Skeletal muscle tissue (tissue), 4 donors: Measurements from ENCODE around the gene LHX3. TPM values are rescaled to one million over a fixed set of nuclear protein-coding genes. Genes with fewer than 3 reads are reported as not detected.

Experiments used
- H3K27ac ChIP-seq: one replicate; pipeline ENCODE4 v1.7.0; 2013; ENCODE audit warnings: mild to moderate bottlenecking, low read depth, low read length, inconsistent platforms
- H3K27me3 ChIP-seq, 3 donors: one replicate each; pipeline ENCODE4 v1.7.0; 2013; ENCODE audit warnings: low read length in 3 of 3; ENCODE audit not compliant: control insufficient read depth in 3 of 3, insufficient read depth in 3 of 3
- H3K36me3 ChIP-seq, 3 donors: one replicate each; pipeline ENCODE4 v1.7.0; 2013; ENCODE audit warnings: low read length in 3 of 3; ENCODE audit not compliant: control insufficient read depth in 3 of 3, insufficient read depth in 3 of 3
- H3K4me1 ChIP-seq, 3 donors: one replicate each; pipeline ENCODE4 v1.7.0; 2013; ENCODE audit warnings: low read length in 3 of 3, mild to moderate bottlenecking in 3 of 3; ENCODE audit not compliant: control insufficient read depth in 3 of 3, insufficient read depth in 3 of 3
- H3K4me3 ChIP-seq, 3 donors: one replicate each; pipeline ENCODE4 v1.7.0; 2013; ENCODE audit warnings: low read length in 3 of 3
- H3K9ac ChIP-seq, 3 donors: one replicate each; pipeline ENCODE4 v1.7.0; 2013; ENCODE audit warnings: low read length in 3 of 3, mild to moderate bottlenecking in 3 of 3, moderate library complexity in 2 of 3, low read depth in 1 of 3
- H3K9me3 ChIP-seq, 3 donors: one replicate each; pipeline ENCODE4 v1.7.0; 2013; ENCODE audit warnings: low read length in 3 of 3; ENCODE audit not compliant: control insufficient read depth in 3 of 3
- total RNA-seq: library from RNA; depleted of rRNA; stranded (reverse); fragments of >200 nt; gene quantifications from one replicate; pipeline ENCODE4 v1.2.3, GENCODE V29; 2014
- donor health status: Osteomylitis.

Gene LHX3
- total RNA-seq: not detected

GRCh38 chr9:136204838-136205706 lies at the start of gene LHX3:
TSS of gene LHX3 (minus strand) at chr9:136205128. CDS start at chr9:136205012, 116 bp downstream.
- no peak within 1 kb of the TSS for H3K4me3 ChIP-seq
- no peak within 1 kb of the TSS for H3K27ac ChIP-seq
- H3K9ac ChIP-seq: no peak within 1 kb of the TSS
- peaks cover 46 to 52% (median 48%) of the 10 kb centered on the region in 3 donors for H3K27me3 ChIP-seq
- H3K4me1 ChIP-seq: no peaks in the 10 kb centered on the region
- H3K36me3 ChIP-seq: peaks cover 4 to 11% (median 6%) of the 10 kb centered on the region in 3 donors
- H3K9me3 ChIP-seq: no peaks in the 10 kb centered on the region

GRCh38 chr9:136253246-136254130 lies 48.6 kb upstream of the LHX3 start:
- Histone ChIP-seq H3K27ac (no peak overlapping the region), H3K4me3 (no peak overlapping the region), H3K36me3 (no peaks in the 10 kb centered on the region), H3K9ac (no peak overlapping the region), H3K9me3 (no peaks in the 10 kb centered on the region), H3K27me3 (peaks cover 29 to 62% (median 44%) of the 10 kb centered on the region in 3 donors), H3K4me1 (peaks cover 4 to 7% (median 6%) of the 10 kb centered on the region in 3 donors)

- Histone ChIP-seq H3K9me3 (no peaks in the 10 kb centered on the region), H3K27ac (no peak overlapping the region), H3K9ac (no peak overlapping the region), H3K4me3 (no peak overlapping the region), H3K27me3 (peaks cover 29 to 56% (median 38%) of the 10 kb centered on the region in 3 donors), H3K4me1 (peaks cover 4 to 7% (median 6%) of the 10 kb centered on the region in 3 donors), H3K36me3 (no peaks in the 10 kb centered on the region)
Observed at GRCh38 chr9:136252846-136253245, 47.9 kb upstream of the LHX3 start.

- Histone ChIP-seq H3K4me3 (no peak overlapping the region), H3K4me1 (peaks cover 4 to 7% (median 6%) of the 10 kb centered on the region in 3 donors), H3K9me3 (no peaks in the 10 kb centered on the region), H3K27ac (no peak overlapping the region), H3K27me3 (peaks cover 29 to 54% (median 35%) of the 10 kb centered on the region in 3 donors), H3K9ac (no peak overlapping the region), H3K36me3 (no peaks in the 10 kb centered on the region)
Observed at GRCh38 chr9:136252281-136252680, 47.4 kb upstream of the LHX3 start.

GRCh38 chr9:136251264-136252115 lies 46.6 kb upstream of the LHX3 start:
- H3K27ac ChIP-seq: no peak overlapping the region
- H3K36me3 ChIP-seq: no peaks in the 10 kb centered on the region
- H3K4me1 ChIP-seq: peaks cover 4 to 7% (median 6%) of the 10 kb centered on the region in 3 donors
- H3K27me3 ChIP-seq: peaks cover 29 to 49% (median 32%) of the 10 kb centered on the region in 3 donors
- no peaks in the 10 kb centered on the region for H3K9me3 ChIP-seq
- H3K9ac ChIP-seq: no peak overlapping the region
- H3K4me3 ChIP-seq: no peak overlapping the region

GRCh38 chr9:136250676-136251075 lies 45.7 kb upstream of the LHX3 start:
- no peak overlapping the region for H3K4me3 ChIP-seq
- H3K9me3 ChIP-seq: no peaks in the 10 kb centered on the region
- H3K36me3 ChIP-seq: no peaks in the 10 kb centered on the region

GRCh38 chr9:136249877-136250559 lies 45.1 kb upstream of the LHX3 start:
- Histone ChIP-seq H3K4me1 (peaks cover 3 to 6% (median 5%) of the 10 kb centered on the region in 3 donors), H3K9ac (no peak overlapping the region), H3K36me3 (no peaks in the 10 kb centered on the region), H3K4me3 (no peak overlapping the region), H3K9me3 (no peaks in the 10 kb centered on the region), H3K27me3 (peaks cover 16 to 35% (median 23%) of the 10 kb centered on the region in 3 donors), H3K27ac (no peak overlapping the region)

More at GRCh38 chr9:136250676-136251075, 45.7 kb upstream of the LHX3 start:
- no peak overlapping the region for H3K27ac ChIP-seq
- peaks cover 22 to 41% (median 27%) of the 10 kb centered on the region in 3 donors for H3K27me3 ChIP-seq
- H3K9ac ChIP-seq: no peak overlapping the region
- H3K4me1 ChIP-seq: peaks cover 4 to 7% (median 6%) of the 10 kb centered on the region in 3 donors

- no peaks in the 10 kb centered on the region for H3K9me3 ChIP-seq
- H3K9ac ChIP-seq: no peak overlapping the region
- H3K4me3 ChIP-seq: no peak overlapping the region
- H3K36me3 ChIP-seq: no peaks in the 10 kb centered on the region
- H3K27me3 ChIP-seq: peaks cover 10 to 27% (median 15%) of the 10 kb centered on the region in 3 donors
- no peak overlapping the region for H3K27ac ChIP-seq
- H3K4me1 ChIP-seq: peaks cover 8 to 10% (median 9%) of the 10 kb centered on the region in 3 donors
Observed at GRCh38 chr9:136248951-136249876, 44.3 kb upstream of the LHX3 start.
